NCI-H460 (cell line): Measurements from ENCODE around the gene FADS6. TPM values are rescaled to one million over a fixed set of nuclear protein-coding genes. Genes with fewer than 3 reads are reported as not detected.

Experiments used
- DNase-seq: peaks from one replicate; pipeline ENCODE4 v3.0.0-alpha.2; 2016; ENCODE audit warnings: low read depth; ENCODE audit errors: extremely low read depth
- total RNA-seq: library from RNA; depleted of rRNA; stranded (reverse); fragments of >200 nt; shearing (Covaris generic); gene quantifications from 2 replicates; pipeline ENCODE4 v1.2.3, GENCODE V29; 2014

The FADS6 gene
- total RNA-seq, 1 experiment from 2014 or later = not detected

DNA sequence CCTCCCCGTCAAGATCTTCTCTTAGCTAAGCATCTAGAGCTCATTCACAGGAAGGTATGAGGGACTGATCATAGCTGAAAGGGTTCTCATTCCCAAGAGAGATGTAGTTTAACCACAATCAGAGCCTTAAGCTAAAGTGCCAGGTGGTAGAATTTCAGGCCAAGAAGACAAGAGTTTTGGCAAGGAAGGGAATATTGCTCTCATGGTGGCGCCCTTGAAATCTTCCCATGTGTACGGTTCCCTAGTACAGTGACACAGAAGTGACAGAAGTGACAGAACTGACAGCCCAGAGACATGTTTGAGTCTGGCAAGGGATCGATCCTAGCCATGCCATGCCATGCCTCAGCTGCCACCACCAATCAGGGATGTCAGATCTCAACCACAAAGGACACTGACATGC, 36.2 kb downstream of the FADS6 start:
- no peak for DNase-seq

- DNase-seq = no peak
Observed at GRCh38 chr17:74856112-74856511, 37.3 kb downstream of the FADS6 start.

DNA sequence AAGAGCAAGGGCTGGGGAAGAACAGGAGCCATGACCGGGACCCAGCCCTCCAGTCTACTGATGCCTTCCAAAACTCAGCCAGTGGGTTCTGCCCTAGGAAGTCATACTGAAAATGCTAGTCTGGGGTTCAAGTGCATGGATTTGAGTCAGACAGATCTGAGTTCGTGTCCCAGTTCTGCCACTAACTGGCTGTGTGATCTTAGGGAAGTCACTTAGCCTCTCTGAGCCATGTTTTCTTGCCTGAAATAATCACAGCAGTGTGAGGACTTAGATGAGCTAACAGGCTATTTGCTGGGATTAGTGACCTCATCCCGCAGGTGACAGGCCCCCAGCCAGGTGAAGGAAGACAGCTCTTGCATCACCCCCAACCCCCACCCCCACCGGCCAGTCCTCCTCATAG, 38.1 kb downstream of the FADS6 start:
- no peak for DNase-seq

- no peak for DNase-seq
Observed at GRCh38 chr17:74854792-74855191, 38.6 kb downstream of the FADS6 start.

DNA sequence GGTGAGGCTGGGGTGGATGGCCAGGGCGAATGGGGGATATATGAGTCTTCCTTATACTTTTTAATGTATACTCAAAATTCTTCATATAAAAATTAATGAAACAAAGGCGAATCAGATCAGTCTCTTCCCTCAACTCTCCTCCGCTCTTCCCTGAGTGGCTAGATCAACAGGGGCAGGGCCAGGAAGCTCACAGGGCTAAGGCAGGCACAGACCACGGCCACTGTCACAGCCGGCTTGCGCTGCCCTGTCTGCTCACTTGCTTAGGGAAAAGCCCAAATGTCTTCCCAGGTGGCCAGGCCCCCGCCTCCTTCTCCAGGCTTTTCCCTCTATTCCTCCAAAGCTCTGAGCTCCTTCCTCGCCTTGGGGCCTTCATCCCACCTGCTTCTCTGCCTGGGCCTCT, 39.8 kb downstream of the FADS6 start:
- no peak for DNase-seq

DNA sequence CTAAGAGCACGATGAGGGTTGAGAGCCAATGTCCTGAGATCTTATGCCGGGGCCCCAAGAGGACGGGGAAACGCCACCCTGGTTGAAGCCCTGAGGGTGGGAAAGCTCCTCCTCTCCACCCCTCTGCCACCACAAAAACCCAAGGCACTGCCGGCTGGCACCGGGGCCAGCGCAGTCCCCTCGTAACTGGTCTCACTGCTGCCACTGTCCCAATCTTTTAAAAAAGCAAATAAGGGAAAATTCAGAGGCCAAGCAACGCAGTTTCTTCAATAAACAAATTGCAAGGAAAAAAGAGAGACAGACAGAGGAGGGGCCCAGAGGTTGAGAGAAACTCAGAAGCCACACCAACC, 40.4 kb downstream of the FADS6 start:
- DNase-seq = no peak

DNA sequence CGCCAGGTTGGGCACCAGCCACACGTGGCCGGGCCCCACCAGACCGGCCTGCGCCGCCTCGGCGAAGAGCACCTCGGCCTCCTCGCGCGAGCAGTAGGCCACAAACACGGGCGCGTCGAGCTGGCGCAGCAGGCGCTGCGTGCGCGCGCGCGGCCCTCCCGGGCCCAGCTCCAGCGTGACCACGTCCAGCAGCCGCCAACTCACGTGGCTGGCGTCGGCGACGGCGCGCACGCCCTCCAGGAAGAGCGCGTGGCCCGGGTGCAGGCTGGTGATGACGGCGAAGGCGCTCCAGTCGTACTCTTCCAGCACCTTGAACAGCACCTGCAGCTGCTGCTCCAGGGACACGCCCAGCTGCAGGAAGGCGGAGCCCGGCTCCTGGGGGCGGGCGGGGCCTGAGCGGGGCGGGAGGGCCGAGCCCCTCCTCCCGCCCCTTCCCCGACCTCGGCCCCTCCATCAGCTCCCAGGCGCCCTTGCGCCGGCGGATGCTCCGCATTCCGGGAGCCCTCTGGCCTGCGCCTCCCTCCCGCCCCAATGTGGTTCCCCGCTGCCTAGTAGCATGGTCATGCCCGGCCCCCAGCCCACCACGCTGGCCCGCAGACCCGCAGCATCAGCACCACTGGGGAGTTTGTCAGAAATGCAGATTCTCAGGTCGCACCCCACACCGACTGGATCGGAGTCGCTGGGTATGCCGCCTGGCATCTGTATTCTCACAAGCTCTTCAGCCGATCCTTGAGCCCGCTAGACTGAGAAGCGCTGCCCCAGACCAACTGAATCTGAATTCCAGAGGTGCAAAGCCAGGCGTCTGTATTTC, 41.0 kb downstream of the FADS6 start:
- DNase-seq = no peak

DNA sequence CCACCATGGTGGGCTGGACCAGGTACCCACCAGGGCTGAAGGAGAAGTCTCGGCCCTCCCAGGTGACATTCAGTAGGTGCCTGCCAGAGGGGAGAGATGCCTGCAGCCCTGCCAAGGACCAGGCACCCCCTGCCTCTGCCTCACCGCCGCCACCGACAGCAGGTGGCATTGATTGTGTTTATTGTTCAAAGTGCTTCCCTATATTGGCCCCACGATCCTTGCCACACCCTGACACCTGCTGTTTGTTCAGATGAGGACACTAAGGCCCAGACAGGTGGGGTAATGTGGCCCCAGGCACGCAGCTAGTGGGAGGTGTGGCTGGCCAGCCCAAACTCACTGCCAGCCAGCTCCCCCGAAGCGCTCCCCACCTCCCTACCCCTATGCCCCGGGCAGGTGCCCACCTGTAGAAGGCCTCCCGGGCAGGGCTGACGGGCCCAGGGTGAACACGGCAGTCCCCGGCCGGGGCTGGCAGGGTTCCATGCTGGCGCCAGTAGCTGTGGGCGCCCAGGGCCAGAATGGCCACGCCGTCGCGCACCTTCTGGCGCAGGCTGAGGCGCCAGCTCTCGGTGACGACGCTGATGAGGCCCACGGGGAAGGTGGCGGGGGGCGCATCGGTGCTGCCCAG, 41.7 kb downstream of the FADS6 start:
- no peak for DNase-seq

GRCh38 chr17:74850914-74851313, 42.5 kb downstream of the FADS6 start:
- no peak for DNase-seq

GRCh38 chr17:74850310-74850709, 43.1 kb downstream of the FADS6 start:
- no peak for DNase-seq

DNA sequence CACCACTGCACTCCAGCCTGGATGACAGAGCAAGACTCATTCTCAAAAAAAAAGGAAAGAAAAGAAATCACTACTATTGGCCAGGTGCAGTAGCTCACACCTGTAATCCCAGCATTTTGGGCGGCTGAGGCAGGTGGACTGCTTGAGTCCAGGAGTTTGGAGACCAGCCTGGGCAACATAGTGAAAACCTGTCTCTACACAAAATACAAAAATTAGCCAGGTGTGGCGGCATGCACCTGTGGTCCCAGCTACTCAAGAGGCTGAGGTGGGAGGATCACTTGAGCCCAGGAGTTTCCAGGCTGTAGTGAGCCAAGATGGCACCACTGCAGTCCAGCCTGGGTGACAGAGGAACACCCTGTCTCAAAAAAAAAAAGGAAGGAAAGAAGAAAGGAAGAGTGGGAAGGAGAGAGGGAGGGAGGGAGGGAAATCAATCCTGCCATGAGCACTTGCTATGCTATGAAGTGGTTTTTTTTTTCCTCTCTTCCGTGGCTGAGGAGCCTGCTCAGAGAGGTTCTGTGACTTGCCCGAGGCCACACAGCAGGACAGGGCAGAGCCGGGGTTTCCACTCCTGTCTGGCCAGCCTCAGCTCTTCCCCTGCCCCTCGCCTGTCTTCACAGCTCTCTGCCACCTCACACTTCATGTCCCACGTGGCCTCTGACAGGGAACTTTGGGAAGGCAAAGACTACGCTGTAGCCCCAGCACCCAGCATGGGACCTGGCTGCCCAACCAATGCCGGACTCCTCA, 44.6 kb downstream of the FADS6 start:
- DNase-seq = no peak

DNA sequence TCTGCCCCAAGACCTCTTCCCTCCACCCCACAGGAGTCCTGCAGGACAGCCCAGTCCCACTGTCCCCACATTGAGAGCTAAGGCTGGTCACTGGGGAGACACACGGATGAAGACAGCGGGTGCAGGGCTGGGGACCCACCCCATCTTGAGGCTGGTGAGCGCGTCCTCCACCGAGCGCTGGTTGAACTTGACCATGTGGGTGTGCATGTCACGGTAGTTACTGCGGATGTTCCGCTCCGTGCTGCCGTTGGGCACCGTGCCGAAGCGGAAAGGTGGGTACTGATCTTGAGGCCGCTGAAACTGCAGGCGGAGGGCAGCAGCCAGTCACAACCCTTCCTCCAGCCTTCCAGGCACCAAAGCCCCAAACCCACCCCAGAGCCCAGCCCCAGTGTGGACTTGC, 46.8 kb downstream of the FADS6 start:
- no peak for DNase-seq

- DNase-seq = no peak
Observed at GRCh38 chr17:74843352-74843627, 50.1 kb downstream of the FADS6 start.

- peak; percentile 71 for DNase-seq
Observed at GRCh38 chr17:74842599-74843351, 50.7 kb downstream of the FADS6 start.

DNA sequence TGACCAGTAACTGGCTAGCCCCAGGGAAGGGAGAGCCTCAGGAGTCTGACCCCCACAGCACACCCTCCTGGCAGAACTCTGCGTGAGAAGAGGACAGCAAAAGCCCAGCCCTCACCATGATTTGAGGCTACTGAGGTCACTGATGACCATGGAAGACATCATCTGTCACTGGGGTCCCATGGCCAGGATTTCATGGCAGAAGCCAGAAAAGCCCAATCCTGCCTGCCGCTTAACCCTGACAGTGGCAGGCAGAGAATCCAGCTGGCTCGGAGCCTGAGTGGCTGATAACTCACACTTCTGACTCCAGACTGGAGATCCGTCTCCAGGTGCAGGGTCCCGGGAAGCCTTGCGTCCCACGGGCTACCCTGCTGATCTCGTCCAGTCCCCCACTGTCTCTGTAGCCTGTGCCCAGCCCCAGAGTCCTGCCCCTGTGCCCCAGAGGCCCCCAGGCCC, 51.3 kb downstream of the FADS6 start:
- no peak for DNase-seq

- DNase-seq = no peak
Observed at GRCh38 chr17:74840989-74841666, 52.3 kb downstream of the FADS6 start.

DNA sequence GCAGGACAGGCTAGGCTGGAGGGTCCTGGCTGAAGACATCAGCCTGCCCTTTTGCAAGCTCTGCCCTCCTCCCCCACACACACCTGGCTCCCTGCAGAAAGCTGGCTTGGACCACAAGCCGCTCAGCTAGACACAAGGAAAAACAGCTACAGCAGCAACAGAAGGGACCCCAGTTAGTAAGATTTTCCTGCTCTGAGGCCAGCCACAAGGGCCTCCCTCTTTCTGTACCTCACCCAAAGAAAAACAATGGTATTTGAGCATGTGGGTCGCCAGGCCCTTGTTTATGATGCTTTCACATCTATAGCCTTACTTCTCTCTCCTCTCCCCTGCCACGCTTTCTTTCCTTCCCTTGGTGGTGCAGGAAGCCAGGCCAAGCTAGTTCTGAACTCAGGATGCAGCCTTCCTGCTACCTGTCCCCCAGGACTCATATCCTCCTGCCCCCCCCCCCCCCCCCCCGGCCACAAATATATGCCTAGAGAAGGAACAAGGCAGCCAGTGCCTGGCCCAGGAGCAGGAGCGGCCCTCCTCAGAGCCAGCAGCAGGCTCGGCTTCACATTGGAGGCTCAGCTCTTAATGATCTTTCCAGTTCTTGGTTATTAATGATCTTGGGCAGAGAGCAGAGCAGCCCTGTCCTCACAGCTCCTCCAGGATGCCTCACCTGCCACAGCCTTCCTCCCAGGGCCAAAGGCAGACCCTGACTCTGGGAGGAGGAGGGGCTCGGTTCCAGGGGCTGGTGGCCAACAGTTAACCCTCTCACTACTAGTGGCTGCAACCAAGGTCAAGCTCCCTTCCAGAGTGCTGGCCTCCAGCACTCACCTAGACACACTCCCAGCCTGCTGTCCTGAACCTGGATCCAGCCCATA, 53.2 kb downstream of the FADS6 start:
- no peak for DNase-seq

DNA sequence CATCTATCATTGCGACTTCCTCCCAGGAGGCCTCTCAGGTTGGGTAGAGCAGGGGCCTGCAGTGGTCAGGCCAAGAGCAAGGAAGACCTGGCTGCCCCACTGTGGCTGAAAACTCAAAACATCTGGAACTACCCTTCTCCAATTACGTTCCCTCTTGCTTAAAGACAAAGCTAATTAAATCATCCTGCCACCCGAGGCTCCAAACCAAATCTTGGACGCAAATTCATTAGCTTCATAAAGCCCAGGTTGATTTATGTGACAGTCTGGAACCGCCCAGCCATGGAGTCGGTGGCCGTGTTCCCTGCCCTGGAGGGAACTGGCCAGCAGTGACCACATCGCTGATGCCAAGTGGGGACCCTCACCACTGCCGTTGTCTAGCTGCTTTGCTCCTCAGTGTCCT, 55.2 kb downstream of the FADS6 start:
- no peak for DNase-seq

GRCh38 chr17:74836691-74837467, 56.6 kb downstream of the FADS6 start:
- no peak for DNase-seq
